HG03175 (cell line): ENCODE measurements around the gene GNG7.
"Not testable (repeated sequence)": the region's sequence is repeated elsewhere in the genome, so short reads cannot be mapped to it uniquely, and the experiment has no call there.

Experiments
- ATAC-seq: cut with Tn5 transposase; IDR thresholded peaks from one replicate; pipeline ENCODE4 v1.9.1; 2021; ENCODE audit warnings: mild to moderate bottlenecking, moderate library complexity; ENCODE audit not compliant: unreplicated experiment

The GNG7 gene

GRCh38 chr19:2625434-2625833 is 77.1 kb downstream of the GNG7 start:
- no peak for ATAC-seq

- peak; percentile 25 for ATAC-seq
These were observed 77.9 kb downstream of the GNG7 start for GRCh38 chr19:2624537-2625091.

- ATAC-seq: no peak
These were observed 78.7 kb downstream of the GNG7 start for GRCh38 chr19:2623798-2624197.

GRCh38 chr19:2622371-2622961 is 80.0 kb downstream of the GNG7 start:
- ATAC-seq: not testable (repeated sequence)

GRCh38 chr19:2619076-2619475 is 83.4 kb downstream of the GNG7 start:
- no peak for ATAC-seq

- ATAC-seq: no peak
These were observed 83.9 kb downstream of the GNG7 start for GRCh38 chr19:2618611-2619010.

- no peak for ATAC-seq
These were observed 84.9 kb downstream of the GNG7 start for GRCh38 chr19:2617393-2618165.

- no peak for ATAC-seq
These were observed 85.6 kb downstream of the GNG7 start for GRCh38 chr19:2616741-2617392.

GRCh38 chr19:2615782-2616181 is 86.7 kb downstream of the GNG7 start:
- ATAC-seq: no peak

GRCh38 chr19:2613507-2614295 is 88.8 kb downstream of the GNG7 start:
- ATAC-seq: no peak

- ATAC-seq: no peak
These were observed 89.8 kb downstream of the GNG7 start for GRCh38 chr19:2612619-2613249.

- no peak for ATAC-seq
These were observed 90.7 kb downstream of the GNG7 start for GRCh38 chr19:2611483-2612464.

GRCh38 chr19:2610637-2611482 is 91.6 kb downstream of the GNG7 start:
- ATAC-seq: peak; percentile 37

- no peak for ATAC-seq
These were observed 92.9 kb downstream of the GNG7 start for GRCh38 chr19:2609389-2610116.

GRCh38 chr19:2609034-2609388 is 93.5 kb downstream of the GNG7 start:
- not testable (repeated sequence) for ATAC-seq

- no peak for ATAC-seq
These were observed 93.9 kb downstream of the GNG7 start for GRCh38 chr19:2608602-2608922.

GRCh38 chr19:2607712-2608601 is 94.5 kb downstream of the GNG7 start:
- peak; percentile 34 for ATAC-seq
